Activated T-cell treated with anti-CD3 and anti-CD28 coated beads for 48 hours (primary cell): ENCODE results near the gene TEX12.
"Not testable (repeated sequence)": the region's sequence is repeated elsewhere in the genome, so short reads cannot be mapped to it uniquely, and the experiment has no call there.

ENCODE experiments used
- DNase-seq: peaks from one replicate; pipeline ENCODE4 v3.0.0-alpha.2; 2020; ENCODE audit warnings: low read depth

TEX12 gene, protein sequence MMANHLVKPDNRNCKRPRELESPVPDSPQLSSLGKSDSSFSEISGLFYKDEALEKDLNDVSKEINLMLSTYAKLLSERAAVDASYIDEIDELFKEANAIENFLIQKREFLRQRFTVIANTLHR

DNA sequence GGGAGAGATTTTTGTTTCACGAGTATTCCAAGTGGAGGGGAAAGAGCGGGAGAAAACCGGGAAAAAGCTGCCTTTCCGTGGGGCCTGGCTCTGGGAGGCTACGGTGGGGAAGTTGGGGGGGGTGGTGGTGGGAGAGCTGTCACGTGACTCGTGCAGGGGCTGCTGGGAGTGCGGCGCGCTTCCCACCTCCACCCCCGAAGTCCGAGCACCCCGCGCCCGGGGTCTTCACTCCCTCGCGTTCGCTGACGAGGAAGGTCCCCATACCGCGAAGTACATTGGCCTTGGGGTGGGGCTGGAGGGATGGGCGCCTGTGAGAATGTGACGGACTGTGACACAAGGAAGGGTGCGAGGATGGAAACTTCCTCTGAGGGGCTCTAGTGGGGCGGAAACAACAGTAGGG is at the start of gene TEX12:
TEX12 (plus strand) TSS at position 228 of the 400 bp plus-strand sequence. CDS start 1,897 bp downstream, outside the sequence.
- DNase-seq = no peak

DNA sequence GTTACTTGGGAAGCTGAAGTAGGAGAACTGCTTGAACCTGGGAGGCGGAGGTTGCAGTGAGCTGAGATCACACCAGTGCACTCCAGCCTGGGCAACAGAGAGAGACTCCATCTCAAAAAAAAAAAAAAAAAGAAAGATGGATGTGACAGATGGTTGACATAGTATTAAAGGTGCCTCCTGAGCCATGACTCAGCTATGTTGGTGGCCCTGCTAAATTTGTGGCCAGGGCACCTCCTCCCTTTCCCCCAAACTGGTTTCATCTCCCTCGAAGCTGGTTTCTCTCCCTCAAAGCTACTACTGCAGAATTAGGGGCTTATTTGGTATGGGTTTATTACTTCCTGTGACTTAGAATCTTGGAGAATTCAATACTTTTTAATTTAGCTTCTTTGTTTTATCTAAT is 49.0 kb upstream of the TEX12 start:
- DNase-seq = no peak

DNA sequence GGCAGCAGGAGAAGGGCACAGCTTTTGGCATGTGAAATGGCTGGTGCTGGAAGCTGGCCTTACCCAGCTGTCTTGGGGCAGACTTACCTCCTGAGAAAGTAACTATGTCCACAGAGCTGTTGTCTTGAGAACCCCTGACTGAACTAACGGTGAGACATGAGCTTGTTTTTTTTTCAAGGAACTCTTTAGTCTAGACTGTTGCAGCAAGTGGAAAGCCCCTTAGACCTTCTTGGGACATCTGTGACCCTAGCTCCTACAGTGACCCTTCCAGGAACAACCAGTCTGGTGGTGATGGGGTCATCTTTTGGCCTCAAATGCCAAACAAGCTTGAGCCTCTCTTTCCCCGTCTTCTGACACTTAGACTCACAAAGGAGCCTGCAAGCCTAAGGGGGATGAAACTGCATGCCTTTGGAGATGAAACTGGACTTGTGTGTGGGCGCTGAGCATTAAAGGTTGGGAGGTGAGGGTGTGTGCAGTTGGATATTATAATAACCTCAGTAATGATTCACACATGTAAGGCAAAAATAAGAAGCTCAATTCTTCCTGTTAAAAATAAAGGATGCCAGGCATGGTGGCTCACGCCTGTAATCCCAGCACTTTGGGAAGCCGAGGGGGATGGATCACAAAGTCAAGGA is 45.1 kb upstream of the TEX12 start:
- no peak for DNase-seq

DNA sequence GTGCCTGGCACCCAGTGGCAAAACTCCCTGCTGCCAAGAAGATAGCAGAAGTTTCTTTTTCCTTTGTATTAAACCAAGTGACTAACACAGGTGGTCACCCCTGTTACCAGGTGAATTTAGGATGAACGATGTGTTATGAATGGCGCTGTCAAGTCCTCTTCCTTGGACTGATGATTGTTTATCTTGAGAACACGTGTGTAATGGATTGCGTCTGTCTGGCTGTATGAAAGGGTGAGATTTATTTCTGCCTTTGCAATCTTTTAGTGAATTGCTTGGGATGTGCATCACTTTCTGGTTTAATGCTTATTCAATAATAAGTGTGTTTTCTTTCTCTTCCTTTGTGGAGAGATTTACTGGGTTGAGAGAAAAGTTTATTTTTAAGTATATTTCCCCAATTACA is 44.0 kb upstream of the TEX12 start:
- no peak for DNase-seq

DNA sequence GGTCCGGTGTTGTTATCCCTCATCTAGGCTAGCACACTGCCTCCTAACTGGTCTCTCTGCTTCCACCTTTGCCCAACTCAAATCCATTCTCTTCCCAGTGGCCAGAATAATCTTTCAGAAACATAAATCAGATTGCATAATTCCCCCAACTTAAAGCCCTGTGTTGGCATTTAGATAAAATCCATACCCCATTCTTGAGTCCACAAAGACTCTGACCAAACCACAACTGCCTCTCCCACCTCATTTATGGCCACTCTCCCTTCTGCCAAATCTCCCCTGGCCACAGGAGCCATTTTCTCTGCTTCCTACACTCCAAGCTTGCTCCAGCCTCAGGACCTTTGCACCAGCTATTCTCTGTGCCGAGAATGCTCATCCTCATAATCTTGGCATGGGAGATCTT is 40.1 kb upstream of the TEX12 start:
- DNase-seq = no peak

DNA sequence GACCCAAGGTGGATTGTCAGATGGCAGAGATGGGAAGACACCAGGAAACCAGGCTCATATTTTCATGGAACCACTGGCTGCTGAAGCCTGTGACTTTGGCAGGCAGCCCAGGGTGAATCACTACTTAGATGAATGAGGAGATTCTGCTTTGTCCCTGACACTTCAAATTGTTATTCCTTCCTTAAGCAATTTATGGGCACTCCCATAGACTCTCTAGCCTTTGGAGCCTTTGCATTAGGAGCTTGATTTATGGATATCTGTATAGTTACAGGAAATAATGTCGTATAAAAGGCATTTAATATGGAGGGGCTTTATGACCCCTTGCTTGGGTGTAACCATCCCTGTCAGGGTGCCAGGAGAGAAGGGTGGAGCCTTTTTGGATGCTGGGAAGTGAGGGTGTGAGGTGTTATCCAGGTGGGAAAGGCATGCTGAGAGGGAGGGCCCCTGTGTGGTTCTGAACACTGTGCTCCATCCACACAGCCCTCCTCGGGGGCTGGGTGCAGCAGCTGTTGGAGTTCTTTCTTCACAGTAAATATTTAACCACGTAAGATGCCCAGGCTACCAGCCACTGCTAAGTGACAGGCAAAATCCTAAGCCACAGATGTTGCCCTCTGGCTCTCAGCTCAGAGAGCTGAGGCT is 38.6 kb upstream of the TEX12 start:
- no peak for DNase-seq

DNA sequence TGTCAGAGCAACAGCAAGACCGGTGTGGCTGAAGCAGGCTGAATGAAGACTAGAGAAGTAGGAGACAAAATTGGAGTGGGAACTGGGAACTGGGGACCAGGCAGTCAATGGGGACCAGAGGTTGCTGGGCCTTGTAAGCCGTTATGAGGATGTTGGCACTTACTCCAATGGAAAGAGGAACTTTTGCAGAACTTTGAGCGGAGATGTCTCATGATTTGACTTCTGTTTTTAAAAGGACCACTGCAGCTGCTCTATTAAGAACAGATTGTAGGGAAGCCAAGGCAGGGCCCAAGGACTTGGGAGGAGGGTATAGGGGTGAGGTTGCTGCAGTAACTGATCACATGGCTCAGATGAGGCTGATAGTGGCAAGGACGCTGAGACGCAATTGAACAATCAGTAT is 37.5 kb upstream of the TEX12 start:
- DNase-seq = no peak

DNA sequence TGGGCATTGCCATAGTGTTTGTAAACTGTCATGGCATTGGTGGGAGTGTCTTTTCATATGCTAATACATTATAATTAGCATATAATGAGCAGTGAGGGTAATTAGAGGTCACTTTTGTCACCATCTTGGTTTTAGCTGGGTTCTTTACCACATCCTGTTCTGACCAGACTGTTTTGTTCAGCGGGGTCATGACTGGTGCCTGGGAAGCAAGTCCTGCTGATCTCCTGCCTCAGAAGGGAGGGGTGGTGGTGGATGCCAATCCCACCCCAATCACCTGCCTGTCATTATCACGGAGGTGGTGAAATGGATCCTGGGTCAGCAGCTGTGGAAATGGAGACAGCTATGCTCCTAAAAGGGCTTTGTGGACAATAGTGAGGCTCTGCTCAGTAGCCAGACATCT is 34.4 kb upstream of the TEX12 start:
- no peak for DNase-seq

DNA sequence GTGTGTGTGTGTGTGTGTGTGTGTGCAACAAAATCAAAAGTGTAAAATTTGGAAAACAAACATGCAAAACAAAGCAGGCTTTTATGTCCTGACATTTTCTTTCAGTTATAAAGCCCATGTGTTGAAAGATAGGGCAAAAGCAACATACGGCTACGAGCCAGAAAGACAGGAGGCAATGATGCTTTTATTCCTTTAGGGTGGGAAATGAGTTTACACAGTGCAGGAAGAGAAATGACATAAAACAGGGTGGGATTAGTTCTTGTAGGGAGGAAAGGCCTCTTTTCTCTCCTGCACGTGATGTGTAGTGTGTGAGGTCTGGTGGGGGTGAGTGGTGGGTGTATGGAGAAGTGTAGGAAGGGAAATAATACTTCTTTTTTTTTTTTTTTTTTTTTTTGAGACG is 32.7 kb upstream of the TEX12 start:
- DNase-seq = no peak

DNA sequence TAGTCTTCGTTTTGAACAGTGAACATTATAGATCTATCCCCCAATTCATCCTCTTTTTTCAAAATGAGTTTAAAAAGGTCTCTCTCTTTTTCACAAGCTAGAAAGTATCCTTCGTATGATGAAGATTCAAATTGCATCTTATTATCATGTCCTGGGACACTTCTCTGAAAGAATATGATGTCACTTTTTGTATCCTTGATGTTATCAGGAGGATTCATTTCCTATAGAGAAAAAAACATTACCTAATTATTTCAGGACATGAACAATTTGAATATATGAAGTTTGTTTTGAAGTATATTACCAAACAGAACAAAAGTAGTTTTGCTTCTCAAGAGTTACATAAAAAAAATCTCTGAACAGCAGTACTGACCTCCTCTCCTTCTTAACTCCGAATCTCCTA is 23.6 kb upstream of the TEX12 start:
- DNase-seq = no peak

DNA sequence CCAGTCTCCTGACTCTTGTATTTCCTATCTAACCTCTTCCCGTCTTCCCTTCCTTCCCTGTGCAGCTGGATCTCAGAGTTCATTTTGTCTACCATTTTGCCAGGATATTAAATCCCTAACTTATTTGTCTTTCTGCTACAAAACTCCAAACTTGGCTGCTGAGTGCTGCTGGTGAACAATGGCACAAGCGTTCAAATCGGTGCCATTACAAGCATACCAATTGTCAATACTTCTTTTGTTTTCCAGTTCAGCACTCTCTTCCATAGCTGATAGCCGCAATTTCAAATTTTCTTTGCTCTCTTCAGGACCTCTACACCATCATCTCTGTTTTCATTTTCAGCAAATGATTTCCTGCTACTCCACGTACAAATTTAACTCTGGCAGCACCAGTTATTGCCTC is 16.7 kb upstream of the TEX12 start:
- no peak for DNase-seq

DNA sequence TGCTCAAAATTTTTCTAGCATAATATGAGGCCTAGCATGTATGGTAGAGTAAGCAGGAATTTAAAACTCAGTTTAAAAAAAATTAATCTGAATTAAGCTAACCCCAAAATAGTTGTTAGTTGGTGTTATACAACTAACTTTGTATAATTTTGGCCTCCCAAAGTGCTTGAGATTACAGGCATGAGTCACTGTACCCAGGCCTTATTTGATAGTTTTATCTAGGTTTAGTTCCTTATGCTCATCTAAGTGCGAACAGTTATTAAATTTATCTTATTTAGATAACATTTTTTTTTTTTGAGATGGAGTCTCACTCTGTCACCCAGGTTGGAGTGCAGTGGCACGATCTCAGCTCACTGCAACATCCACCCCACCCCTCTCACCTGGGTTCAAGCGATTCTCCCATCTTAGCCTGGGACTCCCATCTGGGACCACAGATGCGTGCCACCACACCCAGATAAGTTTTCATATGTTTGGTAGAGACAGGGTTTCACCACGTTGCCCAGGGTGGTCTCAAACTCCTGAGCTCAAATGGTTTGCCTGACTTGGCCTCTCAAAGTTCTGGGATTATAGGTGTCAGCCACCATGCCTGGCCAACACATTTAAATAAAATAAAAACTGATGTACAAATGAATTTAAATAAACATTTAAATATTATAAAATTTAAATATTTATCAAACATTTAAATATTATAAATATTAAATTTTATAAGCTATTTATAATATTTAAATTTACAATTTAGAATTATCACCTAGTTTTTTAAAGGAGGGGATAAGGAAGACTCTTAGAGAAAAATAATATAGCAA is 10.8 kb upstream of the TEX12 start:
- DNase-seq = no peak

DNA sequence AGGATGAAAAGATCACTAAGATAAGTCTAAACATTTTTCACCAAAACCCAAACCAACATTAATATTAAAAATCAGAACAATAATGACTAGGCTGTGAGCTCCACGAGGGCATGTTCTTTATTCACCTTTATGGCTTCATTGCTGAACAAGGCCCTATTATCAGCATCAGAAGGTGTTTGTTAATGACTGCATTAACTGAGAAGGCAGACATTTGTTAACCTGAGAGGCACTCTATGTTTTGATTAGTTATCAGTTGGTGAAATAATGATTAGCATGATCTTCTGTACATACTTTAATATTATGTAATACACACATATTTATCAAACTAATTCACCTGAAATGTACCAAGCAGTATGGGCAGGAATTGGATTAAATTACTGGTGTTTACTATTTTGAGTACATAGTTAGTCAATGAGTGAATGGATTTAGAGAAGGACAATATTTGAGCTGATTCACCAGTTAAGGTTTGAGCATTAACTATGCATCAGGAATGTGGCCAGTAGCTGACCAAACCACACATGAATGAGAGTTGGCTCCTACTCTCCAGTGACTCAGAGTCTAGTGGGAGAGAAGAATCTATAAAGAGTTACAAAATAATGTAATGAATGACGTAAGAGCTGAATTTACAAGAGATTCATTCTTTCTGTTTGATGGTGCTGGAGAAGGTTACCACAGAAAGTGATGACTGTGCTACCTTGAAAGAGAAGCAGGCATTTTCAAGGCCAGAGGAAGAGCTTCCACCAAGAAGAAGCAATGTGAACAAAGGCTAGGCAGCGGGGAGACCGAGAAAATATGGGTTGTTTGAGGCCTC is 10.0 kb upstream of the TEX12 start:
- no peak for DNase-seq

DNA sequence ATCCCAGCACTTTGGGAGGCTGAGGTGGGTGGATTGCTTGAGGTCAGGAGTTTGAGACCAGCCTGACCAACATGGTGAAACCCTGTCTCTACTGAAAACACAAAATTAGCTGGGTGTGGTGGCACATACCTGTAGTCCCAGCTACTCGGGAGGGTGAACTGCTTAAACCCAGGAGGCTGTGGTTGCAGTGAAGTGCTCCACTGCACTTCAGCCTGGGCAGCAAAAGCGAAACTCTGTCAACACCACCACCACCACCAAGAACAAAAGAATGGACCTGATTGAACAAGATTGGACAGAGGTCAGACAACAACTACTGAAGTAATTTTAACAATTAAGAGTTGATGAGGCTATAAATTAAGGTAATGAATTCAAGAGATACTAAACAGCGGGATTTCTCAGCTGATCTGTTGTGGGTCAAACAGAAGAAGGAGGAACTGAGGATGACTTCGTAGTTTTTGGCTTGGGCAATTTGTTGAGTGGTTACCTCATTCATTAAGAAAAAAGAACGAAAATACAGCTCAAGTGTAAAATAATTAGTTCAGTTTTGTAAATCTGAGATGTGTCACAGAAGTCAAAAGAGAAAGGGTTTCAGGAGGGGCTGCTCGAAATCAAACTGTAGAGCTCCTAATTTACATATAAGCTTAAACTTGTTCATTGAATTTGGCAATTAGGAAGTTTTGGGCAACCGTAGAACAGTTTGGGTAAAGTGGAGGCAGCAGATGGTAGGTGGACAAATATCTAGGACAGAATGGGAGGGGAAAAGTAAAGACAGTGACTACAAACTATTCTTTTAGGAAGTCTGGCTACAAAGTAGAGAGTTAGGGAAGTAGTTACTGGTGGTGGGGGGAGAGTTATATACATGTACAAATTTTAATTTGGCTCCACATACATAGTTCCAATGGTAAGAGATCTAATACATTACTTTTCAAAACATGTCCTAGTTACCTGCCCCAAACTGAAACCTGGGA is 7.8 kb upstream of the TEX12 start:
- DNase-seq = no peak

DNA sequence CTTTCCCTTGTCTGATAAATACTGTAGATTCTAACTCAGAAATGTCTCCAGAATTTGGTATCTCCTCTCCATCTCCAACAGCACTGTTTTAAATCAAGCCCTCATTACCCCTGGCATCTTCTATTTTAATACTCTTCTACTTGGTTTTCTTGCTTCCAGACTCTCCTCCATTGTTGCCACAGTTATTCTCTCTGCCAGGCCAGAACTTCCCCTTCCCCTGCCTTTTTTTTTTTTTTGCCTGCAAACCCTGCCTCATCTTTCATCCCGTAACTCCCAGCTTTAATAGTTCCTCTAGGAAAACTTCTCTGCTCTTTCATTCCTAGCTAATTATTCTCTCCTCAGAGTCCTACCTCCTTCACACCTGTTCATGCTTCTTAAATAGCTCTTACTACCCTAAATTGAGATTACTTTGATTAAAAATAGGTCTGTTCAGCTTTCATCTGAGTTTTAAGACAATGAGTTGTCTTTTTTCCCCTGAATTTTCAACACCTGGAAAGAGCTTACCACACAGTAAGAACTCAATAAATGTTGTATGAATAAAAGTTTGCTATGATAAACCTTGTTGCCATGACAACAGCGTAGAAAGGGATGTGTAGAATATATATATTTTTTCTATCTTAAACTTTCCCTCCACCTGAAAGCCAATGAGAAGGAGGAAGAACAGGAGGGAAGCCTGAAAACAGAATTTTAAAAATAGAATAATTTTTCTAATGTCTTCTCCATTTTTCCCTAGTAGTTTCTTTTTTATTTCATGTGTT is 6.9 kb upstream of the TEX12 start:
- DNase-seq = no peak

DNA sequence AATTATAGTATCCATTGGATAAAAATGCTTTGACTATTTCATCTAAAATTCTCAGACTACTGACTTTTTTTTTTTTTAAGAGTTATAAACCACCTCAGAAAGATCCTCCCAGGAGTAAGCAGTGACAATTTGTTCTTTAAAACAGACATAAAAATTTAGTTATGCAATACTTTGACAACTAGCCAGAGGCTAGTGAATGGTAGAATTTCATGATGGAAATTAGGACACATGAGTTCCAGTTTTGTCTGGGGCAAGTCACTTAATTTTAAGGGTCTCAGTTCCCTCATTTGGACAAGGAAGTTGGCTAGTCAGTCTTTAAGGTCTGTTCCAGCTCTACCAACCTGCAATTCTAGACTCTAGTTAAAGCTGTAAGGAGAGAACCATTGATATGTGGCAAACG is 6.2 kb upstream of the TEX12 start:
- no peak for DNase-seq

DNA sequence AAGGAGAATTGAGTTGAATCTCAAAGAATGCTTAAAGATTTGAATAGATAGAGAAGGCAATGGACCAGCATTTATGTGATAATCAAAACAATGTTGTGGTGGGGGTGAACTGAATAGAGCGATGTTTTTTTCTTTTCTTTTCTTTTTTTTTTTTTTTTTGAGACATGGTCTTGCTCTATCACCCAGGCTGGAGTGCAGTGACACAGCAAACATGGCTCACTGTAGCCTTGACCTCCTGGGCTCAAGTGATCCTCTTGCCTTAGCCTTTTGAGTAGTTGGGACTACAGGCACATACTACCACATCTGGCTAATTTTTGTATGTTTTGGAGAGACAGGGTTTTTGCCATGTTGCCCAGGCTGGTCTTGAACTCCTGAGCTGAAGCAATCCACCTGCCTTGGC is 5.0 kb upstream of the TEX12 start:
- DNase-seq = not testable (repeated sequence)

DNA sequence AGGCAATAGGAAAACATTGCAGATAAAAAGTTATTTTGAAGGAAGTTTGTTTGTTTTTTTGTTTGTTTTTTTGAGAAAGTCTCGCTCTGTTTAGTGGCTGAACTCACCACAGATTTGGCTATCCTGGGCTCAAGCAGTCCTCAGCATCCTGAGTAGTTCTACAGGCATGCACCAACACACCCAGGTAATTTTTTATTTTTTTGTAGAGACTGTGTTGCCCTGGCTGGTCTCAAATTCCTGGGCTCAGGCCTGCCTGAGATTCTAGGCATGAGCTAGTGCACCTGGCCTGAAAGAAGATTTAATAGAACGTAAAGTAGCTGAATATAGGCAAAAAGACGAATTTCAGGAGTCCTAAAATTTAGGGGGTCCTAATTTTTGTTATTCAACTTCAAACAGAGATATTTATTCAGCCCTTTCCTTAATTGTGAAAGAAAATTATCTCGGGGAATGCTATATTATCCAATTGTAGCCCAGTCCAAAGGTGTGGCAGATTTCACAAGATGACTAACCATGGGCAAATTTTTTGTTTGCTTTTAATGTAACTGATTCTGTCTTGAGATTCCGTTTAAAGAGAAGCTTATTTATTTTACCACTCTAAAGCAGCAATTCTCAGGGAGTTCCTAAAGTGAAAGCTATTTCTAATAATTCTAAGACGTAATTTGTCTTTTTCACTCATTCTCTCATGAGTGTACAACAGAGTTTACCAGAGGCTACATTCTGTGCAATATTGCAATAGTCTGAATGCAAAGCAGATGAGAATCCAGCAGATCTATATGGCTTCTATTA is 4.2 kb upstream of the TEX12 start:
- no peak for DNase-seq

DNA sequence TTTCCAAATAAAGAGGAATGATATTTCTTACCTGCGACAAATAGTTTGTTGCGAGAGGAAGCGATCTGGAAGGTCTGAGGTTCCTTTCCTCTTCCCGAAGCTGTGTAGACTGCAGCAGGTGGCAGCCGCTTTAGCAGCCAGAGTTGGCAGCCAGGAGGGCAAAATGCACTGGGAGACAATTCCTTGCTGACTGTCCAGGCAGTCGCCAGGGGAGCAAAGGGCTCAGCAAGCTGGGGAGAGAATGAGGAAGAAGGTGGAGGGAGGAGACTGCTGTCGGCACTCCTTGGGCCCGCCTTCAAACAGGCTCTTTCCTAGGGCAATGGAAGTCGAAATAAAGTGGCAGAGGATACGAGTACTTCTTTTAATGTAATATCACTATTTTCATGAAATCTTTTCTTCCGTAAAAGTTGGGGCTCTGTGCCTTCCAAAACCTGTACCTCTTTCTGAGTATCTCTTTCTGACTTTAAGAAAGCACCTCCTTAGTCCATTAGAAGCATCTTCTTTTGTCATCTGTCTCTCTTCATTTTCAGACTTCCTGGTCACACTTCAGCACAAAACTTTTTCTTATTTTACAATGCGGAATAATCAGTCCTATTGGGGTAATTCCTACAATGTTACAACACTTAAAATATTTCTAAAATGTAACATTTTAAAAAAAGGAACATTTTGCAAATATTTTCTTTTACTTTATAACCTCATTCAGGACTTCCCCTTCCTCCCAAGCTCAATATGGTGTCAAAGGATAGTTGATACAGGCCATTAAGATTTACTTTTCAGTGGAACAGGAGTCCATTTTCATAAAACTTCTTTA is 3.1 kb upstream of the TEX12 start, which contains the start of gene IL18:
IL18 (minus strand) TSS at position 220 of the 811 bp plus-strand sequence. CDS start 9,041 bp downstream, outside the sequence.
- DNase-seq = no peak
